ENCODE measurements around the gene AGBL1. TPM values are rescaled to one million over a fixed set of nuclear protein-coding genes. Genes with fewer than 3 reads are reported as not detected.

Gene AGBL1
- total RNA-seq, 2 donors from 2014 or later = not detected

DNA sequence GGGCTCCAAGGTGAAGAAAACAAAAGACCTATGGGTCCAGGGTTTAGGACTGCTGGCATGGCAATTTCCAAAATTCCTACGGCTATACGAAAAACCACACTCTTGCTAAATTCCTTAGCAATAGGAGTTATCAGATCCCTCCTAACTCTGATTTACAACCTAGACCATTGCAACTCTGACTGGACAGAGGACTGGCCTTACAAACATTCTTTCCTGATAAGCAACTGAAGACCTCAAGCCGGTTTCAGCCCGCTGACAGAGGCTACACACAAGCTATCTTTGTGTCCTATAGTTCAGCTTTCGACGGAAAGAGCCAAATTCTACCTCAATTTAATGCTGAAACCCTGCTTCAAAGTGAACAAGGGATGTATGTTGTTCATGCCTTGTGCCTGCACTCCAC lies 38.3 kb upstream of the AGBL1 start:
- TF ChIP-seq, protein P1, sequence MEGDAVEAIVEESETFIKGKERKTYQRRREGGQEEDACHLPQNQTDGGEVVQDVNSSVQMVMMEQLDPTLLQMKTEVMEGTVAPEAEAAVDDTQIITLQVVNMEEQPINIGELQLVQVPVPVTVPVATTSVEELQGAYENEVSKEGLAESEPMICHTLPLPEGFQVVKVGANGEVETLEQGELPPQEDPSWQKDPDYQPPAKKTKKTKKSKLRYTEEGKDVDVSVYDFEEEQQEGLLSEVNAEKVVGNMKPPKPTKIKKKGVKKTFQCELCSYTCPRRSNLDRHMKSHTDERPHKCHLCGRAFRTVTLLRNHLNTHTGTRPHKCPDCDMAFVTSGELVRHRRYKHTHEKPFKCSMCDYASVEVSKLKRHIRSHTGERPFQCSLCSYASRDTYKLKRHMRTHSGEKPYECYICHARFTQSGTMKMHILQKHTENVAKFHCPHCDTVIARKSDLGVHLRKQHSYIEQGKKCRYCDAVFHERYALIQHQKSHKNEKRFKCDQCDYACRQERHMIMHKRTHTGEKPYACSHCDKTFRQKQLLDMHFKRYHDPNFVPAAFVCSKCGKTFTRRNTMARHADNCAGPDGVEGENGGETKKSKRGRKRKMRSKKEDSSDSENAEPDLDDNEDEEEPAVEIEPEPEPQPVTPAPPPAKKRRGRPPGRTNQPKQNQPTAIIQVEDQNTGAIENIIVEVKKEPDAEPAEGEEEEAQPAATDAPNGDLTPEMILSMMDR (IDR thresholded peaks at IDR 0.05) = no peak
- Histone ChIP-seq H3K4me3 (no peak overlapping the region), H3K27ac (no peak overlapping the region), H3K4me1 (no peaks in the 10 kb centered on the region), H3K27me3 (no peaks in the 10 kb centered on the region), H3K36me3 (no peaks in the 10 kb centered on the region), H3K9me3 (no peaks in the 10 kb centered on the region)
- DNase-seq (ENCODE audit: low spot score) = no peak

DNA sequence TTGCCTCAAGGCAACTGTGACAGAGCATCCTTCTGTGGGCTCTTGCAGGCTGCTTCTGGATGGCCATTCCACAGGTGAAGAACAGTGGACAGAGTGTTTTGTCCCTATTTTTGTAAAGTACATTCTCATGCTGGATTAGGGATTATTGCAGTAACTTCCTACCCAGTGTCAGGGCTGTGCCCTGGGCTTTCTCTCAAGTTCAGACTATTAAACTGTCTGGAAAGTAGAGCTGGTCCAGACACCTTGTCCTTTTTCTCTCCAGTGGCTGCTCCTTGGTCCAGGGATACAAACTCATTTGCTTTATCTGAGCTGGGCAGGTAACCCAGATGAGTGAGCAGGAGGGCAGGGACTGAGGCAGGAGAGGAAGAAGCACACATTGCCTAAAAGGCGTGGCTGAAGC lies 37.4 kb upstream of the AGBL1 start:
- TF ChIP-seq, protein P1 (IDR thresholded peaks at IDR 0.05) = no peak
- no peaks in the 10 kb centered on the region for H3K36me3 ChIP-seq
- no peaks in the 10 kb centered on the region for H3K9me3 ChIP-seq
- DNase-seq (ENCODE audit: low spot score) = no peak
- H3K27ac ChIP-seq = no peak overlapping the region
- no peaks in the 10 kb centered on the region for H3K4me1 ChIP-seq
- H3K27me3 ChIP-seq = no peaks in the 10 kb centered on the region
- no peak overlapping the region for H3K4me3 ChIP-seq

DNA sequence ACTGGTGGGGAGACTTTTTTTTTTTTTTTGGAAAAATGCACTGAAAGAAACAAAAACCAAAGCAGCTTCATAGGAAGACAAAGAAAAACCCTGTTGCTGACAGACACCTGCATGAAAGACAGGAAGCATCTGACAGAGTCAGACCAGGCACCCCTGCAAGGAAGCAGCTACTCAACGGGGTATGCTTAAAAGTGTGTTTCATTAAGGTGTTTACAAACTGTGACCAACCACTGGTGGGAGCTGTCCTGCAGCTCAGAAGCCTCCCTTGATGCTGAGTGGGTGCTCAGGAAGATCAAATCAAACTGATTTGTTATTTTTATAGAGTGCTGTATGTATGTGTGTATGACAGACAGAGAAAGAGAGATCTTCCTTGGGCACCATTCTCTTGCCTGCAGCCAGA lies 34.7 kb upstream of the AGBL1 start:
- no peaks in the 10 kb centered on the region for H3K27me3 ChIP-seq
- H3K9me3 ChIP-seq = no peaks in the 10 kb centered on the region
- no peaks in the 10 kb centered on the region for H3K36me3 ChIP-seq
- TF ChIP-seq, protein P1 (IDR thresholded peaks at IDR 0.05) = no peak
- no peak overlapping the region for H3K27ac ChIP-seq
- H3K4me3 ChIP-seq = no peak overlapping the region
- H3K4me1 ChIP-seq = no peaks in the 10 kb centered on the region
- no peak for DNase-seq (ENCODE audit: low spot score)

DNA sequence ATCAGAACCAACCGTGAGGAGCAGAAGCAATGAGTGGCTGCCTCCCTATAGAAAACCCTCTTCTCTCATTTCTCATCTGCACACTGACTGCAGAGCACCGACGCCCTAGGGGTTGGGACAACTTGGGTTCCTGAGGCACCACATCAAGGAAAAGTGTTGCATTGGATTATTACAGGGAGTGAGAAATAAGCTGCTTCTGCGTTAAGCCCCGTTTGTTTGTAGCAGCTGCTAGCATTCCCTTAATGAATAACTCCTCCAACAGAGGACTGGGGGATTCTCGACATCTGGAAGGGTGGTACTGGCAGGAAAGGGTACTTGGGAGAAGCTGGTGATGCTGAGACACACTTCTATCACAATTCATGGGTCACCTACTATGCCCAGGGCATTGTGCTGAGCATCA lies 25.3 kb upstream of the AGBL1 start:
- H3K4me1 ChIP-seq = no peaks in the 10 kb centered on the region
- no peaks in the 10 kb centered on the region for H3K36me3 ChIP-seq
- H3K27me3 ChIP-seq = no peaks in the 10 kb centered on the region
- H3K9me3 ChIP-seq = no peaks in the 10 kb centered on the region
- TF ChIP-seq, protein P1 (IDR thresholded peaks at IDR 0.05) = no peak
- H3K27ac ChIP-seq = no peak overlapping the region
- no peak for DNase-seq (ENCODE audit: low spot score)
- H3K4me3 ChIP-seq = no peak overlapping the region

DNA sequence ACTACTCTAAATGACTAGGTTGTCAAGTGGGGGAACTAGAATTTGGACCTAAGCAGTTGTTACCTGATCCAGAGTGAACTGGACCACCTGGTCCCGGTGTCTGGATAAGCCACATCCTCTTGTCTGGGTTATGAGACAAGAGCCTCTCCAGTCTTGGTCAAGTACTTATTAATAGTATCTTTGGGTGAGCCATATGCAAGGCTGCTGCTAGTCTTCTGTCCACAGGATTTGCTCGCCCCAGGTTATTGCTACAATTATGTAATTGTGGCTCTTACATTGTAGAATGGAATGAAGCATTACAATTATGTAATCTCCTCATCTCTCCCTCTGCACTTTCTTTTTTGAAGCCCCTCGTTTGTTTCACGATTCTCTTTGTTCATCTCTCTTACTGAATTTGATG lies 24.0 kb upstream of the AGBL1 start:
- H3K36me3 ChIP-seq = no peaks in the 10 kb centered on the region
- TF ChIP-seq, protein P1 (IDR thresholded peaks at IDR 0.05) = no peak
- H3K27me3 ChIP-seq = no peaks in the 10 kb centered on the region
- no peak overlapping the region for H3K27ac ChIP-seq
- no peaks in the 10 kb centered on the region for H3K4me1 ChIP-seq
- DNase-seq (ENCODE audit: low spot score) = no peak
- H3K9me3 ChIP-seq = no peaks in the 10 kb centered on the region
- H3K4me3 ChIP-seq = no peak overlapping the region

DNA sequence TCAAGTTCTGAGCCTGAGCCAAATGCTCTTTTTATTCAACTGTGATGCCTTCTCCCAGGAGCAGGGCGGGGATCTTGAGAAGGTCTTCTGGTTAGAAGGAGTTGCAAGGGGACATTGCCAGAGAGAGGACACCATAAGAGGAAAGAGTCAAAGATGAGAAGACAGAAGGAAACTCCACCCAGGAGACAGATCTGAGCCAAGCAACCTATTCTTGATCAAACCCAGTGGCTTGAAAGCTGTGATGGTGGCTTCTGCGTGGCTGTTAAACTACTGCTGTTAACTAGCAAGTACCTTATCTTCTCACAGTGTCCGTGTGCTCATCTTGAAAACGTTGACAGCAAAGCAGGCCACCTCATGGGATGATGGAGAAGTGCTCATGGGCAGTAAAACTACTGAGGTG lies 19.8 kb upstream of the AGBL1 start:
- no peaks in the 10 kb centered on the region for H3K4me1 ChIP-seq
- no peak overlapping the region for H3K4me3 ChIP-seq
- no peaks in the 10 kb centered on the region for H3K9me3 ChIP-seq
- no peaks in the 10 kb centered on the region for H3K36me3 ChIP-seq
- no peak for DNase-seq (ENCODE audit: low spot score)
- TF ChIP-seq, protein P1 (IDR thresholded peaks at IDR 0.05) = no peak
- no peaks in the 10 kb centered on the region for H3K27me3 ChIP-seq
- H3K27ac ChIP-seq = no peak overlapping the region

Measured in right atrium auricular region (tissue), 2 donors.